Smooth muscle cell (in vitro differentiated cells): Measurements from ENCODE around the gene EDN3. TPM values are rescaled to one million over a fixed set of nuclear protein-coding genes. Genes with fewer than 3 reads are reported as not detected.

Experiments
- DNase-seq: peaks from one replicate; lab custom pipeline; 2025; ENCODE audit not compliant: unreplicated experiment; lab: John Stamatoyannopoulos, UW
- H2AFZ ChIP-seq: fragments of 200-600 bp; sonication (generic); 2 replicates; pipeline ENCODE4 v1.6.0; 2016; ENCODE audit warnings: antibody characterized with exemption, low read depth, mild to moderate bottlenecking
- H3F3A ChIP-seq: fragments of 200-600 bp; sonication (generic); 2 replicates; pipeline ENCODE4 v1.6.0; 2017; ENCODE audit warnings: antibody characterized with exemption, low read depth
- H3K27ac ChIP-seq: fragments of 200-600 bp; sonication (generic); 2 replicates; pipeline ENCODE4 v1.5.1; 2016; ENCODE audit warnings: low read depth, mild to moderate bottlenecking
- H3K27me3 ChIP-seq: fragments of 200-600 bp; sonication (generic); 2 replicates; pipeline ENCODE4 v1.6.1; 2016; ENCODE audit warnings: low read depth, mild to moderate bottlenecking
- H3K36me3 ChIP-seq: fragments of 200-600 bp; sonication (generic); 2 replicates; pipeline ENCODE4 v1.5.1; 2016; ENCODE audit warnings: low read depth
- H3K4me1 ChIP-seq: fragments of 200-600 bp; sonication (generic); 2 replicates; pipeline ENCODE4 v1.5.1; 2016; ENCODE audit warnings: low read depth
- H3K4me2 ChIP-seq: fragments of 200-600 bp; sonication (generic); 2 replicates; pipeline ENCODE4 v1.6.0; 2016; ENCODE audit warnings: mild to moderate bottlenecking
- H3K4me3 ChIP-seq: fragments of 200-600 bp; sonication (generic); 2 replicates; pipeline ENCODE4 v1.5.1; 2016; ENCODE audit warnings: mild to moderate bottlenecking
- H3K79me2 ChIP-seq: fragments of 200-600 bp; sonication (generic); 2 replicates; pipeline ENCODE4 v1.6.0; 2016; ENCODE audit warnings: low read depth, mild to moderate bottlenecking
- H3K9ac ChIP-seq: fragments of 200-600 bp; sonication (generic); 2 replicates; pipeline ENCODE4 v1.6.0; 2016; ENCODE audit warnings: low read depth
- H3K9me3 ChIP-seq: fragments of 200-600 bp; sonication (generic); replicated peaks from 2 replicates; pipeline ENCODE4 v1.5.1; 2016; ENCODE audit warnings: low read depth
- H4K20me1 ChIP-seq: fragments of 200-600 bp; sonication (generic); 2 replicates; pipeline ENCODE4 v1.6.0; 2016; ENCODE audit warnings: low read depth
- WGBS: methylation state at CpG from one replicate; pipeline ENCODE4 v1.1.7; 2016; ENCODE audit warnings: low lambda C conversion rate; 5-methylcytosine and 5-hydroxymethylcytosine counted together
- polyA plus RNA-seq: library from polyadenylated mRNA; unstranded; fragments of >200 nt; fragmentation: Nextera tagmentation; extraction: Ambion mirVana; gene quantifications from 2 replicates; pipeline ENCODE4 v1.2.1, GENCODE V29; 2016
- total RNA-seq: library from RNA; depleted of rRNA; stranded (reverse); fragments of >200 nt; gene quantifications from 2 replicates; pipeline ENCODE4 v1.2.3, GENCODE V29; 2014
- TF ChIP-seq, protein P1 (sequence below): fragments of 200-600 bp; sonication (generic); IDR thresholded peaks from 2 replicates; pipeline ENCODE4 v1.5.1; 2017; ENCODE audit warnings: borderline replicate concordance, mild to moderate bottlenecking, antibody characterized with exemption; ENCODE audit not compliant: insufficient read depth, poor library complexity, severe bottlenecking

The EDN3 gene, protein sequence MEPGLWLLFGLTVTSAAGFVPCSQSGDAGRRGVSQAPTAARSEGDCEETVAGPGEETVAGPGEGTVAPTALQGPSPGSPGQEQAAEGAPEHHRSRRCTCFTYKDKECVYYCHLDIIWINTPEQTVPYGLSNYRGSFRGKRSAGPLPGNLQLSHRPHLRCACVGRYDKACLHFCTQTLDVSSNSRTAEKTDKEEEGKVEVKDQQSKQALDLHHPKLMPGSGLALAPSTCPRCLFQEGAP
- total RNA-seq (not detected in 2 replicates), polyA plus RNA-seq (not detected in 2 replicates)

GRCh38 chr20:59300333-59301081, at the start of gene EDN3:
Gene EDN3 (plus strand): TSS chr20:59300611. CDS start chr20:59300813, 202 bp downstream.
- H3K36me3 ChIP-seq, result no peaks in the 10 kb centered on the region
- TF ChIP-seq, protein P1, sequence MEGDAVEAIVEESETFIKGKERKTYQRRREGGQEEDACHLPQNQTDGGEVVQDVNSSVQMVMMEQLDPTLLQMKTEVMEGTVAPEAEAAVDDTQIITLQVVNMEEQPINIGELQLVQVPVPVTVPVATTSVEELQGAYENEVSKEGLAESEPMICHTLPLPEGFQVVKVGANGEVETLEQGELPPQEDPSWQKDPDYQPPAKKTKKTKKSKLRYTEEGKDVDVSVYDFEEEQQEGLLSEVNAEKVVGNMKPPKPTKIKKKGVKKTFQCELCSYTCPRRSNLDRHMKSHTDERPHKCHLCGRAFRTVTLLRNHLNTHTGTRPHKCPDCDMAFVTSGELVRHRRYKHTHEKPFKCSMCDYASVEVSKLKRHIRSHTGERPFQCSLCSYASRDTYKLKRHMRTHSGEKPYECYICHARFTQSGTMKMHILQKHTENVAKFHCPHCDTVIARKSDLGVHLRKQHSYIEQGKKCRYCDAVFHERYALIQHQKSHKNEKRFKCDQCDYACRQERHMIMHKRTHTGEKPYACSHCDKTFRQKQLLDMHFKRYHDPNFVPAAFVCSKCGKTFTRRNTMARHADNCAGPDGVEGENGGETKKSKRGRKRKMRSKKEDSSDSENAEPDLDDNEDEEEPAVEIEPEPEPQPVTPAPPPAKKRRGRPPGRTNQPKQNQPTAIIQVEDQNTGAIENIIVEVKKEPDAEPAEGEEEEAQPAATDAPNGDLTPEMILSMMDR, result no peak
- no peaks in the 10 kb centered on the region for H3K4me1 ChIP-seq
- H3K9ac ChIP-seq, result no peak within 1 kb of the TSS
- H3K4me2 ChIP-seq, result no peak within 1 kb of the TSS
- no peak within 1 kb of the TSS for H3K27ac ChIP-seq
- H3K9me3 ChIP-seq, result no peaks in the 10 kb centered on the region
- no peaks in the 10 kb centered on the region for H3F3A ChIP-seq
- H2AFZ ChIP-seq, result no peak within 1 kb of the TSS
- DNase-seq, result no peak
- H3K79me2 ChIP-seq, result no peaks in the 10 kb centered on the region
- H3K27me3 ChIP-seq, result peaks cover 91% of the 10 kb centered on the region
- peak within 1 kb of the TSS; percentile 24 for H3K4me3 ChIP-seq
- 6% methylated on average over 59 of the region's 77 CpGs for WGBS
- no peaks in the 10 kb centered on the region for H4K20me1 ChIP-seq

DNA sequence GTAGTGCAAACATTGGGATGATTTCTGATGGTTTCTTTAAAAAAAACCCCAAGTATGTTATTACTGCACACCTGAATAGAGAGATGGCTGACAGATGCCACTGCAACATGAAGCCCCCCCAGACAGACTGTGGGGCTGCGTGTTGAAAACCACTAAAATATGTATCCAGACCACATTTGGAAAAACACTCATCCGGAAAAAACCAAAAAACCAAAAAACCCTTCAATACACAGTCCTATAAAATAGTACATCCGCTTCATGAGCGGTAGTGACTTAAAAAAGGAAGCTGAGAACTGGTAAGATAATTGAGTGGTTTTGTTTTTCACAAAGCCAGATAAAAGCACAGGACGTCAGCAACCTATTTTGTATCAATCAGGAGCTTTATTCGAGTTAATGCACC, 47.1 kb upstream of the EDN3 start:
- Histone ChIP-seq H3K4me3 (no peak overlapping the region), H3K9me3 (no peaks in the 10 kb centered on the region), H3K4me2 (no peak overlapping the region), H3K27me3 (peaks cover 67% of the 10 kb centered on the region), H3F3A (no peaks in the 10 kb centered on the region), H3K4me1 (no peaks in the 10 kb centered on the region), H2AFZ (no peak overlapping the region), H3K27ac (no peak overlapping the region), H4K20me1 (no peaks in the 10 kb centered on the region), H3K36me3 (no peaks in the 10 kb centered on the region), H3K9ac (no peak overlapping the region), H3K79me2 (no peaks in the 10 kb centered on the region)
- no peak for DNase-seq
- TF ChIP-seq, protein P1, result no peak
- WGBS, result 87% methylated on average over 6 of the region's 6 CpGs

GRCh38 chr20:59253779-59254319, 46.6 kb upstream of the EDN3 start:
- Histone ChIP-seq H3K27me3 (peaks cover 67% of the 10 kb centered on the region), H3K36me3 (no peaks in the 10 kb centered on the region), H3K9ac (no peak overlapping the region), H3K4me2 (no peak overlapping the region), H4K20me1 (no peaks in the 10 kb centered on the region), H2AFZ (no peak overlapping the region), H3K4me1 (no peaks in the 10 kb centered on the region), H3K79me2 (no peaks in the 10 kb centered on the region), H3K27ac (no peak overlapping the region), H3K9me3 (no peaks in the 10 kb centered on the region), H3K4me3 (no peak overlapping the region), H3F3A (no peaks in the 10 kb centered on the region)
- DNase-seq, result no peak
- TF ChIP-seq, protein P1, result no peak
- 58% methylated on average over 4 of the region's 4 CpGs for WGBS
